Smooth muscle cell (in vitro differentiated cells): ENCODE results near the gene OLFM4. TPM values are rescaled to one million over a fixed set of nuclear protein-coding genes. Genes with fewer than 3 reads are reported as not detected.

Experiments
- DNase-seq: peaks from one replicate; lab custom pipeline; 2025; ENCODE audit not compliant: unreplicated experiment; lab: John Stamatoyannopoulos, UW
- H2AFZ ChIP-seq: fragments of 200-600 bp; sonication (generic); 2 replicates; pipeline ENCODE4 v1.6.0; 2016; ENCODE audit warnings: antibody characterized with exemption, low read depth, mild to moderate bottlenecking
- H3F3A ChIP-seq: fragments of 200-600 bp; sonication (generic); 2 replicates; pipeline ENCODE4 v1.6.0; 2017; ENCODE audit warnings: antibody characterized with exemption, low read depth
- H3K27ac ChIP-seq: fragments of 200-600 bp; sonication (generic); 2 replicates; pipeline ENCODE4 v1.5.1; 2016; ENCODE audit warnings: low read depth, mild to moderate bottlenecking
- H3K27me3 ChIP-seq: fragments of 200-600 bp; sonication (generic); 2 replicates; pipeline ENCODE4 v1.6.1; 2016; ENCODE audit warnings: low read depth, mild to moderate bottlenecking
- H3K36me3 ChIP-seq: fragments of 200-600 bp; sonication (generic); 2 replicates; pipeline ENCODE4 v1.5.1; 2016; ENCODE audit warnings: low read depth
- H3K4me1 ChIP-seq: fragments of 200-600 bp; sonication (generic); 2 replicates; pipeline ENCODE4 v1.5.1; 2016; ENCODE audit warnings: low read depth
- H3K4me2 ChIP-seq: fragments of 200-600 bp; sonication (generic); 2 replicates; pipeline ENCODE4 v1.6.0; 2016; ENCODE audit warnings: mild to moderate bottlenecking
- H3K4me3 ChIP-seq: fragments of 200-600 bp; sonication (generic); 2 replicates; pipeline ENCODE4 v1.5.1; 2016; ENCODE audit warnings: mild to moderate bottlenecking
- H3K79me2 ChIP-seq: fragments of 200-600 bp; sonication (generic); 2 replicates; pipeline ENCODE4 v1.6.0; 2016; ENCODE audit warnings: low read depth, mild to moderate bottlenecking
- H3K9ac ChIP-seq: fragments of 200-600 bp; sonication (generic); 2 replicates; pipeline ENCODE4 v1.6.0; 2016; ENCODE audit warnings: low read depth
- H3K9me3 ChIP-seq: fragments of 200-600 bp; sonication (generic); replicated peaks from 2 replicates; pipeline ENCODE4 v1.5.1; 2016; ENCODE audit warnings: low read depth
- H4K20me1 ChIP-seq: fragments of 200-600 bp; sonication (generic); 2 replicates; pipeline ENCODE4 v1.6.0; 2016; ENCODE audit warnings: low read depth
- CTCF ChIP-seq: fragments of 200-600 bp; sonication (generic); IDR thresholded peaks from 2 replicates; pipeline ENCODE4 v1.5.1; 2017; ENCODE audit warnings: borderline replicate concordance, mild to moderate bottlenecking, antibody characterized with exemption; ENCODE audit not compliant: insufficient read depth, poor library complexity, severe bottlenecking
- WGBS: methylation state at CpG from one replicate; pipeline ENCODE4 v1.1.7; 2016; ENCODE audit warnings: low lambda C conversion rate; 5-methylcytosine and 5-hydroxymethylcytosine counted together
- polyA plus RNA-seq: library from polyadenylated mRNA; unstranded; fragments of >200 nt; fragmentation: Nextera tagmentation; extraction: Ambion mirVana; gene quantifications from 2 replicates; pipeline ENCODE4 v1.2.1, GENCODE V29; 2016
- total RNA-seq: library from RNA; depleted of rRNA; stranded (reverse); fragments of >200 nt; gene quantifications from 2 replicates; pipeline ENCODE4 v1.2.3, GENCODE V29; 2014

OLFM4 gene
- total and polyA plus RNA-seq, 2 experiments from 2014 or later = not detected

GRCh38 chr13:53100394-53101063 is 71.9 kb downstream of the OLFM4 start:
- H3F3A ChIP-seq = no peaks in the 10 kb centered on the region
- H3K27ac ChIP-seq = no peak overlapping the region
- no peaks in the 10 kb centered on the region for H3K36me3 ChIP-seq
- TF ChIP-seq CTCF = no peak
- no peak for DNase-seq
- no peak overlapping the region for H3K4me3 ChIP-seq
- no peaks in the 10 kb centered on the region for H3K9me3 ChIP-seq
- no peaks in the 10 kb centered on the region for H3K4me1 ChIP-seq
- no peak overlapping the region for H2AFZ ChIP-seq
- no peaks in the 10 kb centered on the region for H3K79me2 ChIP-seq
- H4K20me1 ChIP-seq = no peaks in the 10 kb centered on the region
- no peak overlapping the region for H3K4me2 ChIP-seq
- H3K27me3 ChIP-seq = no peaks in the 10 kb centered on the region
- no peak overlapping the region for H3K9ac ChIP-seq
- 90% methylated on average over 1 of the region's 1 CpG for WGBS

Other genes starting within 250 kb of the OLFM4 start
- 0.58 and 0.85 TPM in 2 replicates for gene PCDH8, start 180.2 kb upstream of the OLFM4 start, total RNA-seq
- 2.1 TPM in 1 of 2 replicates, not detected in the other for gene PCDH8, start 180.2 kb upstream of the OLFM4 start, polyA plus RNA-seq